ENCODE measurements around the gene HUWE1.

The HUWE1 gene

GRCh38 chrX:53622431-53622830, 64.1 kb downstream of the HUWE1 start:
- no peak for DNase-seq (ENCODE audit: low spot score in 2 of 2)
- Mint-ChIP-seq H3K27me3 (no peaks in the 10 kb centered on the region), H3K9me3 (no peaks in the 10 kb centered on the region), H3K27ac (no peak overlapping the region), H3K4me3 (no peak overlapping the region), H3K4me1 (peaks cover 3% of the 10 kb centered on the region), H3K36me3 (peaks cover 18% of the 10 kb centered on the region)
- no peak for ATAC-seq (ENCODE audit: low read depth)

- Mint-ChIP-seq H3K4me3 (no peak overlapping the region), H3K9me3 (no peaks in the 10 kb centered on the region), H3K27ac (peak overlapping the region; percentile 71), H3K36me3 (peaks cover 18% of the 10 kb centered on the region), H3K27me3 (no peaks in the 10 kb centered on the region), H3K4me1 (peaks cover 3% of the 10 kb centered on the region)
- no peak for DNase-seq (ENCODE audit: low spot score in 2 of 2)
- no peak for ATAC-seq (ENCODE audit: low read depth)
Observed at GRCh38 chrX:53621418-53621986, 65.0 kb downstream of the HUWE1 start.

- H3K27me3 Mint-ChIP-seq = no peaks in the 10 kb centered on the region
- H3K36me3 Mint-ChIP-seq = peaks cover 22% of the 10 kb centered on the region
- H3K9me3 Mint-ChIP-seq = no peaks in the 10 kb centered on the region
- H3K27ac Mint-ChIP-seq = no peak overlapping the region
- DNase-seq (ENCODE audit: low spot score in 2 of 2) (no peak), ATAC-seq (ENCODE audit: low read depth) (no peak)
- H3K4me3 Mint-ChIP-seq = no peak overlapping the region
- peaks cover 3% of the 10 kb centered on the region for H3K4me1 Mint-ChIP-seq
Observed at GRCh38 chrX:53616946-53617345, 69.6 kb downstream of the HUWE1 start.

GRCh38 chrX:53606456-53606855, 80.1 kb downstream of the HUWE1 start:
- Mint-ChIP-seq H3K9me3 (no peaks in the 10 kb centered on the region), H3K4me1 (no peaks in the 10 kb centered on the region), H3K36me3 (peaks cover 15% of the 10 kb centered on the region), H3K27me3 (no peaks in the 10 kb centered on the region), H3K4me3 (no peak overlapping the region), H3K27ac (no peak overlapping the region)
- no peak for DNase-seq (ENCODE audit: low spot score in 2 of 2)
- ATAC-seq (ENCODE audit: low read depth) = no peak

GRCh38 chrX:53605004-53605403, 81.5 kb downstream of the HUWE1 start:
- Mint-ChIP-seq H3K9me3 (no peaks in the 10 kb centered on the region), H3K4me1 (no peaks in the 10 kb centered on the region), H3K36me3 (peaks cover 13% of the 10 kb centered on the region), H3K27me3 (no peaks in the 10 kb centered on the region), H3K27ac (no peak overlapping the region), H3K4me3 (no peak overlapping the region)
- no peak for ATAC-seq (ENCODE audit: low read depth)
- DNase-seq (ENCODE audit: low spot score in 2 of 2) = no peak

GRCh38 chrX:53599781-53600396, 86.6 kb downstream of the HUWE1 start:
- no peak for DNase-seq (ENCODE audit: low spot score in 2 of 2)
- peaks cover 2% of the 10 kb centered on the region for H3K4me1 Mint-ChIP-seq
- peaks cover 7% of the 10 kb centered on the region for H3K36me3 Mint-ChIP-seq
- no peak overlapping the region for H3K27ac Mint-ChIP-seq
- no peaks in the 10 kb centered on the region for H3K27me3 Mint-ChIP-seq
- ATAC-seq (ENCODE audit: low read depth) = no peak
- H3K4me3 Mint-ChIP-seq = no peak overlapping the region
- H3K9me3 Mint-ChIP-seq = no peaks in the 10 kb centered on the region

- no peaks in the 10 kb centered on the region for H3K27me3 Mint-ChIP-seq
- no peaks in the 10 kb centered on the region for H3K9me3 Mint-ChIP-seq
- H3K36me3 Mint-ChIP-seq = peaks cover 7% of the 10 kb centered on the region
- ATAC-seq (ENCODE audit: low read depth) (no peak), DNase-seq (ENCODE audit: low spot score in 2 of 2) (no peak)
- H3K4me1 Mint-ChIP-seq = peaks cover 2% of the 10 kb centered on the region
- no peak overlapping the region for H3K4me3 Mint-ChIP-seq
- H3K27ac Mint-ChIP-seq = peak overlapping the region; percentile 58
Observed at GRCh38 chrX:53598169-53598568, 88.3 kb downstream of the HUWE1 start.

- no peak for ATAC-seq (ENCODE audit: low read depth)
Observed at GRCh38 chrX:53595266-53595810, 91.2 kb downstream of the HUWE1 start.

GRCh38 chrX:53594354-53594753, 92.2 kb downstream of the HUWE1 start:
- peak overlapping the region; percentile 24 for H3K27ac Mint-ChIP-seq
- peaks cover 18% of the 10 kb centered on the region for H3K36me3 Mint-ChIP-seq
- no peaks in the 10 kb centered on the region for H3K9me3 Mint-ChIP-seq
- H3K4me3 Mint-ChIP-seq = no peak overlapping the region
- H3K4me1 Mint-ChIP-seq = peaks cover 2% of the 10 kb centered on the region
- ATAC-seq (ENCODE audit: low read depth) (peak; percentile 39), DNase-seq (ENCODE audit: low spot score in 2 of 2) (no peak)
- H3K27me3 Mint-ChIP-seq = no peaks in the 10 kb centered on the region

More at GRCh38 chrX:53595266-53595810, 91.2 kb downstream of the HUWE1 start:
- no peak overlapping the region for H3K4me3 Mint-ChIP-seq
- no peaks in the 10 kb centered on the region for H3K9me3 Mint-ChIP-seq
- DNase-seq (ENCODE audit: low spot score in 2 of 2) = no peak
- peaks cover 2% of the 10 kb centered on the region for H3K4me1 Mint-ChIP-seq
- H3K27ac Mint-ChIP-seq = no peak overlapping the region
- H3K36me3 Mint-ChIP-seq = peaks cover 14% of the 10 kb centered on the region
- H3K27me3 Mint-ChIP-seq = no peaks in the 10 kb centered on the region

- H3K36me3 Mint-ChIP-seq = peaks cover 30% of the 10 kb centered on the region
- H3K27me3 Mint-ChIP-seq = no peaks in the 10 kb centered on the region
- H3K4me3 Mint-ChIP-seq = no peak overlapping the region
- H3K4me1 Mint-ChIP-seq = no peaks in the 10 kb centered on the region
- H3K27ac Mint-ChIP-seq = no peak overlapping the region
- no peaks in the 10 kb centered on the region for H3K9me3 Mint-ChIP-seq
- no peak for ATAC-seq (ENCODE audit: low read depth)
- DNase-seq (ENCODE audit: low spot score in 2 of 2) = no peak
Observed at GRCh38 chrX:53587795-53588420, 98.6 kb downstream of the HUWE1 start.

GRCh38 chrX:53584891-53585290, 101.6 kb downstream of the HUWE1 start:
- DNase-seq (ENCODE audit: low spot score in 2 of 2) = no peak
- H3K4me3 Mint-ChIP-seq = no peak overlapping the region
- H3K27ac Mint-ChIP-seq = no peak overlapping the region
- H3K9me3 Mint-ChIP-seq = no peaks in the 10 kb centered on the region
- no peak for ATAC-seq (ENCODE audit: low read depth)
- no peaks in the 10 kb centered on the region for H3K4me1 Mint-ChIP-seq
- peaks cover 28% of the 10 kb centered on the region for H3K36me3 Mint-ChIP-seq
- no peaks in the 10 kb centered on the region for H3K27me3 Mint-ChIP-seq

GRCh38 chrX:53583571-53583970, 102.9 kb downstream of the HUWE1 start:
- no peaks in the 10 kb centered on the region for H3K4me1 Mint-ChIP-seq
- no peaks in the 10 kb centered on the region for H3K9me3 Mint-ChIP-seq
- no peak for DNase-seq (ENCODE audit: low spot score in 2 of 2)
- no peak overlapping the region for H3K27ac Mint-ChIP-seq
- H3K27me3 Mint-ChIP-seq = no peaks in the 10 kb centered on the region
- no peak overlapping the region for H3K4me3 Mint-ChIP-seq
- peaks cover 18% of the 10 kb centered on the region for H3K36me3 Mint-ChIP-seq
- no peak for ATAC-seq (ENCODE audit: low read depth)

- Mint-ChIP-seq H3K4me3 (no peak overlapping the region), H3K9me3 (no peaks in the 10 kb centered on the region), H3K36me3 (peaks cover 16% of the 10 kb centered on the region), H3K27ac (no peak overlapping the region), H3K4me1 (no peaks in the 10 kb centered on the region), H3K27me3 (no peaks in the 10 kb centered on the region)
- no peak for ATAC-seq (ENCODE audit: low read depth)
- DNase-seq (ENCODE audit: low spot score in 2 of 2) = no peak
Observed at GRCh38 chrX:53580742-53581504, 105.6 kb downstream of the HUWE1 start.

- peaks cover 26% of the 10 kb centered on the region for H3K36me3 Mint-ChIP-seq
- no peak overlapping the region for H3K27ac Mint-ChIP-seq
- DNase-seq (ENCODE audit: low spot score in 2 of 2) = no peak
- no peak overlapping the region for H3K4me3 Mint-ChIP-seq
- no peaks in the 10 kb centered on the region for H3K27me3 Mint-ChIP-seq
- no peaks in the 10 kb centered on the region for H3K9me3 Mint-ChIP-seq
- H3K4me1 Mint-ChIP-seq = peaks cover 2% of the 10 kb centered on the region
- ATAC-seq (ENCODE audit: low read depth) = no peak
Observed at GRCh38 chrX:53571494-53571893, 115.0 kb downstream of the HUWE1 start.
